GM19452 (cell line): Measurements from ENCODE around the gene INPP5D.

Experiments used
- ATAC-seq: cut with Tn5 transposase; IDR thresholded peaks from one replicate; pipeline ENCODE4 v1.9.1; 2021; ENCODE audit not compliant: unreplicated experiment

The INPP5D gene

DNA sequence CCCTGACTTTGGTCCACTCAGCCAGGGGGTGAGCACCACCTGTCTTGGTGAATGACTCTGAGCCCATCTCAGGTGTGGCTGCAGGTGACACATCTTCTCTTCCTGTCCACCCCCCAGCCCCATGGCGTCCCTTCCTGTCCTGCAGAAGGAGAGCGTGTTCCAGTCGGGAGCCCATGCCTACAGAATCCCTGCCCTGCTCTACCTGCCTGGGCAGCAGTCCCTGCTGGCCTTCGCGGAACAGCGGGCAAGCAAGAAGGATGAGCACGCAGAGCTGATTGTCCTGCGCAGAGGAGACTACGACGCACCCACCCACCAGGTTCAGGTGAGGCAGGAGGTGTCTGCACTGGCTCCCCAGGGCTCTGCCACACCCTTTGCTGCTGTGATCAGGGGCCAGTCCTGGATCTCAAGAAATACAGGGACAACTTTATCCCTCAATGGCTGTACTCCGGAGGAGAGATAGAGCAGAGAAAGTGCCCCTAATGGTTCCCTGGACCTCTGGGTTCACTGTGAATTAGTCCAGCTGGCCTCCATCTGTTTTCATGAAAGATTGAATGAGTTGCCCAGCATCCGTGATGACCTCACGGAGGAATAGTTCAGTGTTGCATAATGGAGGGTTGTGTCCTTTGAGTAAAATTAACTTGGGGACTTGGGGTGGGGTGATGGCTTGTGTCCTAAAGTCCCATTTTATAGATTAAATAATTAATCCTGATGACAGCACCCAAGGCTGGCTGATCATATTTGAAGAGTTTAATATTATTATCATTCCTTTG lies 27.4 kb upstream of the INPP5D start, which contains the start of gene NEU2:
Gene NEU2, plus strand, starts transcription at position 122 of the 770 bp plus-strand sequence. Its CDS starts 0 bp downstream, at position 122.
- no peak for ATAC-seq

DNA sequence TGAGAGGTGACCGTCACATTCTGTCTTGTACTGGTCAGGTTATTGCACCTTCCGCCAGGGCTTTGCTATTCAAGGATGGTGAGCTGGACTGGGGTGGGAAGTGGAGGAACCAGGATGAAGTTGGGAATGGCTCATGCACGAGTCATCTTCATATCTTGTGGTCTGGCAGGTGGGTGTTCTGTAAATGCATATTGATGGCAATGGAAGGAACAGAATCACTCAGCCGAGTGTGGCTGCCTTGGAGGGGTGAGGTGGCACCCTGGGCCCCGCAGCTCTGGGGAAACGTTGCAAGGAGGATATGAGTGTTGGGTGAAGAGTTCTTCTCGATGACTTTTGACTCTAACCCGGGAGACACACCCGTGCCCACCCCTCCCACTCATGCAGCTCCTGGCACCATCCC lies 26.5 kb upstream of the INPP5D start:
- ATAC-seq = no peak

- no peak for ATAC-seq
These were observed 25.9 kb upstream of the INPP5D start for GRCh38 chr2:233034091-233034882.

DNA sequence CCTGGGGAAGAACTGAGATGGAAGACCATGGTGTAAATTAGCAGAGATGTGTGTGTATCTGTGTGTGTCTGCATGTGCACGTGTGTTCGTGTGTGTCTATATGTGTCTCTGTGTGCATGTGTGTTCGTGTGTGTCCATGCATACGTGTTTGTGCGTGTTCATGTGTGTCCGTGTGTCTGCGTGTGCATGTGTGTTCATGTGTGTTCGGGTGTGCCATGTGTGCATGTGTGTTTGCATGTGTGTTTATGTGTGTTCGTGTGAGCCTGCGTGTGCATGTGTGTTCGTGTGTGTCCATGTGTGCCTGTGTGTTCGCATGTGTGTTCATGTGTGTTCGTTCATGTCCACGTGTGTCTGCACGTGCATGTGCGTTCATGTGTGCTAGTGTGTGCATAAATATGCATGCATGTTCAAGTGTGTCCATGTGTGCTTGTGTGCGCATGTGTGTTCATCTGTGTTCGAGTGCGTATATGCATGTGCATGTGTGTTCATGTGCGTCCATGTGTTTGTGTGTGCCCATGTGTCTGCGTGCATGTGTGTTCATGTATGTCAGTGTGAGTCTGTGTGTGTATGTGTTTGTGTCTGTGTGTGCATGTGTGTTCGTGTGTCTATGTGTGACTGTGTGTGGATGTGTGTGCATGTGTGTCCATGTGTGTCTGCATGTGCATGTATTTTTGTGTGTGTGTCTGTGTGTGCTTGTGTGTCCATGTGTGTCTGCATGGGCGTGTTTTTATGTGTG lies 24.5 kb upstream of the INPP5D start:
- ATAC-seq = no peak

- no peak for ATAC-seq
These were observed 23.8 kb upstream of the INPP5D start for GRCh38 chr2:233036162-233036838.

DNA sequence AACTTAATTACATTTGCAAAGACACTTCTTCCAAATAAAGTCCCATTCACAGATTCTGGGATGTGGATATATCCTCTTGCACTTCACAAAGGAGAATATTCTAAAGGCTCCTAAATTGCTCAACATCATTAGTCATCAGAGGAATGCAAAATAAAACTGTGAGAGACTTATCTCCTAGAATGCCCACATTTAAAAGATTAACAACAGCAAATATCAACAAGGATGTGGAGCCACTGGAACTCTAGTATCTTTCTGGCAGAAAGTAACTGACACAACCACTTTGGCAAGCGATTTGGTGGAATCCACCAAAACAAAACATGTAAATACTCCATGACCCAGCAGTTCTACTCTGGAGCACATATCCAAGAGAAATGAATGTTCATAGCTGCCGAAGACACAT lies 23.1 kb upstream of the INPP5D start:
- ATAC-seq = no peak

DNA sequence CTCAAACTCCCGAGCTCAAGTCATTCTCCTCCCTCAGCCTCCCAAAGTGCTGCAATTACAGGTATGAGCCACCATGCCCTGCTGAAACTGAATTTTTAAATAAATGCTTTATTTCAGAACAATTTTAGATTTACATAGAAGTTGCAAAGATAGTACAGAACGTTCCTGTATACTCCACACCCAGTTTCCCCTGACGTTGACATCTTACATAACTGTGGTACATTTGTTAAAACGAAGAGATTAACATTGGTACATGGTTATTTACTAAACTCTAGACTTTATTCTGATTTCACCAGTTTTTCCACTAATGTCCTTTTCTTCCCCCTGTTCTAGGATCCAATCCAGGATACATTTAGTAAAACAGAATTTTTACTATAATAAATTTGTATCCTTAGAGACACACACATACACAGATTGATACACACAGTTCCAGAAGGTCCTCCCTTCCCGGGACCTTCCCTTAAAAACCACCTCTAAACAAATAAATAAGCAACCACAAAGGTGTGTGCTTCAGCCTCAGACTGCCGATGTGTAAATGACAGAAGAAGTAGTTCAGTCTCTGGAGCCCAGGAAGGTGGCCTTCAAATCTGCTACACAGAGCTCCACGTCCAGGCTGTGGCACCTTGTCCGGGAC lies 20.8 kb upstream of the INPP5D start:
- no peak for ATAC-seq

DNA sequence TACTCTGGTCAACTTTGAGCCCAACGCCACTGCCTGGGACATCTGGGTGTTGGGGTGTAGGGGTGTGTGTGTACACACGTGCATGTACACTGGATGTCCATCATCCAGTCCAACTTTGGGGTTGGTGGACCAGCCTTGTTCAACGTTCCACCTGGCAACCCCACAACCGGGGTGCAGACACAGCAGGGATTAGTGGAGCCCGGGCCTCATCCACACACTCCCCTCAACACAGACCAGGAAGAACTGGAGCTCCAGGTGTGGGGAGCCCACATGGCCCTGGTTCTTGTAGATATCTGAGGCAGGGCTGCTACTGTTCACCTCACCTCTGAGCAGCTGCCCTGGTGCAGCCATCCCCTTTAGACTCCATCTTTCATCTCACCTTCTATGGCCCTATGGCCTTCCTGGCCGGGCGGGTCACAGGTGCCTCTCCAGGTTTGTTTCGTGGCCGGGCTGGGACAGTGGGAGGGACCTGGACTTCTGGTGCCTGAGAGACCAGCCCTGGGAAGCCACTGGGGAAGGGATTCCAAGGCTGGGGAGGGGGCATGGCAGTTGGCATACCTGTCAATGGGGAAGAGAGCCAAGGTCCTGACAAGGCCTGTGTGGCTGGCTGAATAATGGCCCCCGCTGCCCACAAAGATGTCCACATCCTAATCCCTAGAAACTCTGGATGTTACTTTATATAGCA lies 20.2 kb upstream of the INPP5D start:
- ATAC-seq = no peak

- ATAC-seq = no peak
These were observed 19.6 kb upstream of the INPP5D start for GRCh38 chr2:233040571-233040970.

DNA sequence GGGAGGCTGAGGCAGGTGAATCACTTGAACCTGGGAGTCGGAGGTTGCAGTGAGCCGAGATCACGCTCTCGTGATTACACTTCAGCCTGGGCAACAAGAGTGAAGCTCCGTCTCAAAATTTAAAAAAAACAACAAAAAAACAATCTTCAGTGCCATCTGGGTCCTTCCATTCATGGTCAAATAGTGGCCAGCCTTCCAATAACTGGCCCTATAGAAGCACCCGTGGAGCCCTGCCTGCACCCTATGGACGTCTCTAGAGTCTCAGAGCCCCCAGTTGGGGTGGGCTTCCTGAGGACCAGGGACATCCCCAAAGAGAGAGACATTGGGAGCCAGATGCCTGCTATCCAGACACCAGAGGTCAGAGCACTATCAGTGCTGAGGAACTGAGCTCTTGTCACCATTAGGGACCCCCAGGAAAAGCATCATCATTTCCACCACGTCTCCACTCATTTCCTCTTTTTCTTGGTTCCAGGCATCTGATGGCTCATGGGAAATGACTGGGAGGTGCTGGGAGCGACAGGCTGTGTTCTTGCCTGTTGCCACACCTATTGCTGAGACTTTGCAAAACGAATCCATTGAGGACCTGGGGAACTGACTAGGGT lies 18.3 kb upstream of the INPP5D start:
- ATAC-seq = no peak

DNA sequence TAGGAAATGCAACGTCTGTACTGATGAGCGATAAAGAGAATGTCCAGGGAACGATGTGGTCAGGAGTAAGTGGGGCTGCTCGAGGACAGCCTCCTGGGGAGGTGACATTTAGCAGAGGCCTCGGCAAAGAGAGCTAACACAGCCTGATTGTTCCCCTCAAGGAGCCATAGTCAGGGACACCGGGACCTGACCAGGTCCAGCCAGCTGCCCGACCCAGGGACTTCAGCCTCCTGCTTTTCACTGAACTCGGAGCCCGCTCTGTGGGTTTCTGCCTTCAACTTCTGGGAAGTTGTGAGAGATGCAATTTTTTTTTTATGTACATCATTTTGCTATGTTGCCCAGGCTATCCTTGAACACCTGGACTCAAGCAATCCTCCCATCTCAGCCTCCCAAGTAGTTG lies 17.6 kb upstream of the INPP5D start:
- ATAC-seq = no peak

- no peak for ATAC-seq
These were observed 15.1 kb upstream of the INPP5D start for GRCh38 chr2:233044974-233045605.

GRCh38 chr2:233047206-233047605 lies 12.9 kb upstream of the INPP5D start:
- no peak for ATAC-seq

GRCh38 chr2:233047667-233048066 lies 12.5 kb upstream of the INPP5D start:
- no peak for ATAC-seq

DNA sequence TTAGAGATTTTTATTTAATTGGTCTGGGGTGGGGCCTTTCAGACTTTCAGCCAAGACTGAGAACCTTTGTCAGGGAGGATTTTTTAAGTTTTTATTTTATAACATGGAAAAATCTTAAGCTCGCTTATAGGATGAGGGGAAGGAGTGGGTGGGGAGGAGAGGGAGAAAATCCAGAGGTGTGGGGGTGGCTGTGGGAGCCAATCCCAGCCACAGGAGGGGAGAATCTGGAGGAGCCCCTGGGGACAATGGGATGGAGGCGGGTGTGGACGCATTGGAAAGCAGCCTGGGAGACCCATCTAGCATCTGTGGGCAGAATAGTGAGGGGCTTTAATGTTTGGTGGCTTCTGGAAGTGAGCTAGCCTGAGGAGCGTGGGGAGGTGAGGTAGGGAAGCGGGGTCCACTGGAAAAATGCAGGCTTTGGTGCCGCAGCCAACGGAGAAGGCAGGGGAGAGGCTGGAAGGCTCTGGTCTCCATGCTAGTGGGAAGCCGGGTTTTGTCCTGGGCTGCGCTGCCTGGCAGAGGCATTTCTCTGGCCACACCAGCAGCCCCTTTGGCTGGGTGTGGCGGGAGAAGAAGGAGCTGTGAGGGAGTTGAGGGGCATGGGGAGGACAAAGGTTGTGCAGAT lies 11.5 kb upstream of the INPP5D start:
- ATAC-seq = no peak

GRCh38 chr2:233049194-233049761 lies 10.9 kb upstream of the INPP5D start:
- no peak for ATAC-seq

DNA sequence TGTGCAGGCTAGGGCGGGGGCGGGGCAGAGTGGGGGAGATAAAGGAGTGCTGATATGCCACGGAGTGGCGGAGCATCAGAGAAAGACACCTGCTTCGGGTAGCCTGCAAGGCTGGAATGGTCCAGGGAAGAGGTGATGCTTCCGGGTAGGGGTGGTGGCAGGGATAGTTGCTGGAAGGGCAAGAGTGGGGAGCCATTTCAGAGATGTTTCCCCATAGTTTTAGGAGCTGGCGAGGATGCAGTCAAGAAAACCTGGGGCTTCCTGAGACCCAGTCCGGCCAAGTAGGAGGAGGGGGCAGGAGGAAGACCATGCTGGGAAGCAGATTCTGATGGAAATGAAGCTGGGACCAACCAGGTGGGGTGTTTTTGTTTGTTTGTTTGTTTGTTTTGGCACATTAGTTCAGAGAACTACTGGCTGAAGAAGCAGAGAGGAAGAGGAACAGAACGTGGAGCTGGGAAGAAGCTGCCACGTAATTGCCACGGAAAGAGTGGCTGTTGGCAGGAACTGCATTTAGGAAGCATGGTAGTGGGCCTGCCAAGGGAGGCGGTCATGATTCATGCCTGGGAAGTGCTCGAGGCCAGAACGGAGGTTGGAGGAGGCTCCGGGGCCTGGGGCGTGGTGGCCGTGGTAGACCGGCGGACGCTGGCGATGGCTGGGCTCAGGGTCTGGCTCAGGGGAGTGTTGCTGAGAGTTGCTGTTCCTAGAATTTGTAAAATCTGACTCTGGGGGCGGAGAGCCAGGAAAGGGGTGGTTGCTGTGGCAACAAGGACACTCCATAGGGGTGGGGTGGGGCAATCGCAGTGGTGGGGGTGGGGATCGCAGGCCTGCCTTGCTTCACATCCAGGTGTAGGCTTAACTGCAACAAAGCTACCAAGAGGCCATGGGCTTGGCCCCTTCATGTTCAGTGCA lies 8.6 kb upstream of the INPP5D start:
- no peak for ATAC-seq
